Activated CD4-positive, alpha-beta T cell treated with anti-CD3 and anti-CD28 coated beads, Interleukin-2, Interleukin-6, amounts not matched to agents 100 ng/mL and 50 ng/mL, durations not matched to agents 16 hours and 8 hours (primary cell): ENCODE measurements around the gene CASQ1.

ENCODE experiments used
- DNase-seq: peaks from one replicate; pipeline ENCODE4 v3.0.0-alpha.2; 2020

The CASQ1 gene

GRCh38 chr1:160205242-160206035 is 15.1 kb downstream of the CASQ1 start, which contains the start of gene PEA15:
TSS of gene PEA15 (plus strand) at chr1:160205384. CDS start at chr1:160211545, 6,161 bp downstream.
- DNase-seq: peak; percentile 80

DNA sequence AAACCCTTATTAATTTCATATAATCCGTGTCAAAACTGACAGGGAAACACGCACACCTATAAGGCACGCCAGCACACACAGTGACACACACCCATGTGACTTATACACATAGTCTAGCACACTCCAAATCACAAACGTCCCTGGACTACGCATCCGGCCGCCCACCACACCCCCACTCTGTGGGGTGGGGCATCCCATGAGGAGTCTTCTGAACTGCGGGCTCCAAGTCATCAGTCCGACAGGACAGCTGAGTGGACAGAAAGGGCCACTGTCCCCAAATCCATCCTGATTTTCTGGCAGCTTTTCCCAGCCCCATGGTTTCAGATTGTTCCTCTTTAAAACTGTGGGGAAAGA is 15.6 kb downstream of the CASQ1 start:
- DNase-seq: peak; percentile 54

DNA sequence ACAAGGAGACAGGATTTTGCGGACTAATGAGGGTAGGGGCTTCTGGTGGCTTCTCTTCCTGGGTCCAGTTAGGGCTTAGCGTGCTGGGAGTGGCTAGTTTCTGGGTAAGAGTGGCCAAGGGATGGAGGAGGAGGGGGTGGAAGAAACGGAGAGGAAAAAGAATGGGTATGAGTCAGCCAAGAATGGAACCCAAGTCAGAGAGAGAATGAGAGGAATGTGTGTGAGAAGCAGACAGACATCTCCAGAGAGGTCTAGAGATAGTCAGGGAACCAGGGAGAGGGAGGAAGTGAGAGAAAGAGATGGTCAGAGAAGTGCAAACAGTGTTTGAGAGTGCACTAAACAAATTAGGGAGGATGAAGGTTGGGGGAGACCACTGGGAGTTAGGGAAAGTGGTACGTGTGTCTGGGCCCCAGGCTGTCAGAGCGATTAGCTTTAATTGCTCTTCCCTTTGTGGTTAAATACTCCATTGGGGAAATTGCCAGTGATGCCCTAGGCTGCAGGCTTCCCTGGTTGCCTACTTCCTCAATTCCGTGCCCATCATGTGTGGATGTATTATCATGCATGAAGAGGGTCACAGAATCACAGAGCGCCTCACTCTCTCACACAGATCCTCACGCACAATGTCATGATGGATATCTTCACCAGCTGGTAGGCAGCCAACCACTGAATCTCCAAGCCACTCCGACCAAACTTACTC is 16.2 kb downstream of the CASQ1 start:
- peak; percentile 11 for DNase-seq

GRCh38 chr1:160207118-160207650 is 16.8 kb downstream of the CASQ1 start:
- no peak for DNase-seq

DNA sequence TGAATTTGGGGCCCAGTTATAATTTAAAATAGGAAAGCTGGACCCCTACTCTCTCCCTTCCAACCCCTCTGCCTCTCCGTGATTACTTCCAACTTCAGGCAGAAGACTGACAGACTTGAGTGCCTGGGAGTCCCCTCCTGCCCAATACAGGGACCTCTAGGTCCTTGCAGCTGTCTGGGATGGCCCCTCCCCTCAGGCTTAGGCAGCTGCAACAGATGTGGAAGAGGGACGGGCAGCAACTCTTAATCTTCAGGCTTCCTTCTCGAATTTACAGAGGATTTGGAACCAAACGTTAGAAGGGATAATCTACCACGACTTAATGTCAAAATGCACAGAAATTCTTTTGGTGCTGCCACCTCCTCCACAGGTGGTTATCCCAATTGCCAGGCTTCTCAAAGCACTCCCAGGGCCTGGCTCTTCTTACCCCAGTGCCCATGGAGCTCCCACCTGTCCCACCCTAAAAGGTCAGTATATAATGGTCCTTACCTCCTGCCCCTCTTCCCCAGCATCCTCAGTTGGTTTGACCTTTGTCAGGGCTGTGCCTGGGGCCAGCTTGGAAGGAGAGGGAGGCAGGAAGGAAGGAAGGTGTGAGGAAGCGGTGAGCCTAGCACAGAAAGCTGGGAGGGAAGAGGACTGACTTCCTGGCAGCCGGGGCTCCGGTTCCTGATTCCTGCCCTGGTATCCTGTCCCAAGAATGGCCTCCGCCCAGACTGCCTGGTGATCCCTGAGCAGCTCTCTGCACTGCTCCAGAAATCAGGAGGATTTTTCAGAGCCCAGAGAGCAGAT is 17.6 kb downstream of the CASQ1 start:
- DNase-seq: no peak

DNA sequence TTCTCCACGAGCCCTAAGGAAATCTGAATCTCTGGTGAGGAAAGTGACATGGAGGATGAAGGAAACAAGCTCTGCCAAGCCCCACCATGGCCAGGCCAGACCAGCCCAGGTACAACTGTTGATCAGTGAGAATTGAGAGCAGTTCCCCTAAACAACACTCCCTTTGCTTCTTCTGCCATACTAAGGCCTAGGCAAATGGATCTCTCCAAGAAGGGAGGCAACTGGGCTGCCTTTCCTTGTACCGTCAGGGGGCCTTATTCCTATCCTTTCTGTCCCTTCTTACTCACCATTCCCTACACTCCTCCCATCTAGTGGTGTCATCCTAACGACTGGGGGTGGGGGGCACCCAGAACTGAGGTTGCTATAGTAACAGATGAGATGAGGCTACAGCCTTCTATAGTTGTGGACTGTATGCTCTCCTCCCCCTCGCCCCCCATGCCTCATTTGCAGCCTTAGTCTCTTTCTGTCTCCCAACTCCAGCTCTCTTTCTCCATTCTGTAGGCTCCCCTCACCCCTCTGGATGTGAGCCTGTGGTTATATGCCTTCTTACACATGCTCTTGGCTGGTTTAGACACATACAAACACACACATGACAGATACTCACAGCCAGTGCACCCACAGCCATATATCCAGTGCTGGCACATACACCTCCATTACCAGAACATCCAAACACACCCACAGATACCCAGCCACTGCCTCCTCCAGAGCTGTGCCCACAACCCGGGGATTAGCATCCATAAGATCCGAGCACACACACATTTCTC is 18.4 kb downstream of the CASQ1 start:
- no peak for DNase-seq

DNA sequence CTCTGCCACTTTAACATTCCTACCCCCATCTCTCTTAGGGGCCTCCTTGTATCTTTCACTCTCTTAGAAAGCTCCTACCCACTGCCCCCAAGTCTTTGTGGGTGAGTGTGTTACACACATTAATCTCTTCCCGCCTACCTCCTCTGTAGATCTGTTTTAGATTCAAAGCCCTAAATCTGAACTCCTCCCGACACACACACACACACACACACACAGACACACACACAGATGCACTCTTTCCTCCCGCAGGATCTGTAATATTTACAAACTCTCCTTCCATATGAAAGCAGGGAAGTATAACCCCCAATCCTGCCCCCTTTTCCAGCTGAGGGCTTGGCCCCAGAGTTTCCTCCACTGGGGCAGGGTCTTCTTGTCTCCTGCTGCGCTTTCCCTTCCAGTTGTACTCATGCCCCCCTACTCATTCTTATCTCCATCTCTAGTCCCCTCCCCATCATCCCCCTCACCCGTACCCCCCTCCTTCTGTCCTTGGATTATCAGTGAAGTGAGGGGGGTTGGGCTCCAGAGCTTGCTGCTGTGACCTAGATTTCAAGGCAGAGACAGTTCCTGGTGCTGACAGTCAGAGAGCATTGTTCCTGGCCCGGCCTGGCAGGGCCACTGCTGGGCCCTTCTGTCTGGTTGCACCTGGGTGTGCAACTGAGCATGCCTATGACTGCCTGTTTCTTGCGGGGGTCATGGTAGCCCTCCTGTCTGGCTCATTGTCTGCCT is 19.1 kb downstream of the CASQ1 start:
- DNase-seq: no peak

DNA sequence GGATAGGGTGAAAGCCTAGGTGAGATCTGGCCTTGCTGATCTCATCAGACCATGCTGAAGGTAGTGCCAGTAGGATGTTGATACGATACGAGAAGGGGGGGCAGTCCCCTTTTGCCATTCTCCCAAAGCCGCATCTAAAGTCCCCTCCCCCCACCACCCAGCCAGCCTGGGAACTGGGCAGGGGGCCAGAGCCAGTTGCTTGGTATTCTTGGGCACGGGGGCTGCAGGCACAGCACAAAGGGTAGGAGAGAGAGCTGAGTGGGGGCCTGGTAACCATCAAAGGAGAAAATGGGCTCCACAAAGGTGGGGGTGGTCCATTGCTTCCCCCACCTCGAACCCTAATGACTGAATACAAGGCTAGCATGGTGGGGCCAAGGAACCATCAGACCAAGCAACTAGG is 20.2 kb downstream of the CASQ1 start:
- DNase-seq: no peak

DNA sequence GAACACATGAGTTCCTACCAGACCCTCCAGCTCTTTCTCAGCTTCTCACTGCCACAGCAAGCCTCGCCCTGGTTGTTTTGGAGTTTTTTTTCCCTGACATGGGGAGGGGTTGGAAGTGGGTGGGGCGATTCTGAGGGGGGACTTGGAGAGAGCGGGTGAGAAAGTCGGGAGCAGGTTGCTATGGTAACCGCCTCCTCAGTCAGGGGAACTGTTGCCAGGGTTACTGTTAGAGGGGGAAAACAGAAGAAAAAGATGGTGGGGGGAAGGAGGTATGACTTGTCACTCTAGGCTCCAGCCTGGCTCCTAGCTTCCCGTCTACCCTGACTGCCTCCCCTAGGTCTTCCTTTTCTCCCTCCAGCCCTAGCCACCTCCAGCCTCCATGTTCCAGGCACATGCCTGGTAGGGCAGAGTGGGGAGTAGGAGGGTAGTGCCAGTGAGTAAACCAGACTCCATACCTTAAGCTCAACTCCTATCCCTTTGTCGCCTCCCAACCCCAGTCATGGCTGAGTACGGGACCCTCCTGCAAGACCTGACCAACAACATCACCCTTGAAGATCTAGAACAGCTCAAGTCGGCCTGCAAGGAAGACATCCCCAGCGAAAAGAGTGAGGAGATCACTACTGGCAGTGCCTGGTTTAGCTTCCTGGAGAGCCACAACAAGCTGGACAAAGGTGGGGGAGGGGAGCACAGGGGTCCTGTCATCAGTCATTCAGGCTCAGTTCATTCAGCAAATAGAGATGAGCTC is 20.8 kb downstream of the CASQ1 start:
- DNase-seq: no peak

- no peak for DNase-seq
Measured at GRCh38 chr1:160214481-160215140, 24.2 kb downstream of the CASQ1 start.

GRCh38 chr1:160216301-160216700 is 25.9 kb downstream of the CASQ1 start:
- no peak for DNase-seq

DNA sequence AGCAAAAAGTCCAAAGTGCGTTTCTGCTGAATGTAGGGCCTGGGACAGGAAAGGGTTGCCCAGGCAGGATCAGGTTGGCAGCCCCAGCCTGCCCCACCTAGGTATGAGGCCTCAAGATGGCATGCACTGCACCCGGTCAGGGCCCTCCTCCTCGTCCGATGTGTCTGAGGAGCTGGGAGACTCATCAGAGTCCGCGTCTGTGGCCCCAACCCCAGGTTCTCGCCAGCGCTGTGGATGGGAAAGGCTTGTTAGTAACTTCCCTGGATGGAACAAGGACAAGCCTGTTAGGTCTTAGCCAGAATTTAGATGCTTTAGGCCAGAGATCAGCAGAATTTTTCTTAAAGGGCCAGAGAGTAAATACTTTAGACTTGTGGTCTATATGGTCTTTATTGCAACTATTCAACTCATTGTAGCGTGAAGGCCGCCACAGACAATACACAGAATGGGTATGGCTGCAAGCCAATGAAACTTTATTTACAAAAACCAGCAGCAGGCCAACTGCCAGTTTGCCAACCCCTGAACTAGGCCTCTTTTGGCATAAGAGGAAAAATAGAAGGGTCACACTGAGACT is 27.2 kb downstream of the CASQ1 start:
- no peak for DNase-seq

GRCh38 chr1:160219062-160219929 is 28.9 kb downstream of the CASQ1 start:
- no peak for DNase-seq

GRCh38 chr1:160220301-160220700 is 29.9 kb downstream of the CASQ1 start:
- DNase-seq: no peak

GRCh38 chr1:160221089-160221488 is 30.7 kb downstream of the CASQ1 start:
- DNase-seq: no peak

GRCh38 chr1:160222546-160222945 is 32.2 kb downstream of the CASQ1 start:
- no peak for DNase-seq

- no peak for DNase-seq
Measured at GRCh38 chr1:160224606-160225005, 34.2 kb downstream of the CASQ1 start.

- no peak for DNase-seq
Measured at GRCh38 chr1:160225345-160225744, 35.0 kb downstream of the CASQ1 start.

DNA sequence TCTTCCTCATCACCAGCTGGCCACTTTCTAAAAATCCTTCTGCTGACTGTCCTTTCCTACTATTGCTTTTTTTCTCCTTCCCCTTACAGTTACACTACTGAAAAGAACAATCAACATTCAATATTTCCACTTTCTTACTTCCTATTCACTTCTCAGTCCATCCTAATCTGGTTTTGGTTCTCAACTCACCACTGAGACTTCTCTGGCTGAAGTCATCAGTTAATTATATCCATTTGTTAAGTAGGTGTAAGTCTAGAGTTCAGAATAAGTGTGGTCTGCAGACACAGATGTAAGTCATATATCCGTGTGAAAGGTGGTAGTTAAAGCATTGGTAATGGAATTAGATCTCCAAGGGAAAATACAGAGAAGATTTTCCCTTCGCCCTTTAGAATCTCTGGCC is 36.2 kb downstream of the CASQ1 start:
- no peak for DNase-seq
